Measurements from ENCODE around the gene TRPV3.

TRPV3 gene

DNA sequence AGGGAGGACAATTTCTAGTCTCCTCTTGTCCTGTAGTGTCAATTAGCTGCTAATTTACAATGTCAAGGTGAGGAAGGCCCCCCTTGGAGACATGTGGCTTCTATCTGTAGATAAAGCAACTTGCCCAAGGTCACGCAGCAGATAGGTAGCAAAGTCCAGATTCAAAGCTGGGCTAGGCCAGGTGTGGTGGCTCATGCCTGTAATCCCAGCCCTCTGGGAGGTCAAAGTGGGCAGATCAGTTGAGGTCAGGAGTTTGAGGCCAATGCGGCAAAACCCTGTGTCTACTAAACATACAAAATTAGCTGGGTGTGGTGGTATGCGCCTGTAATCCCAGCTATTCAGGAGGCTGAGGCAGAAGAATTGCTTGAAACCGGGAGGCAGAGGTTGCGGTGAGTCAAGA lies 11.1 kb downstream of the TRPV3 start:
- DNase-seq: no peak

DNA sequence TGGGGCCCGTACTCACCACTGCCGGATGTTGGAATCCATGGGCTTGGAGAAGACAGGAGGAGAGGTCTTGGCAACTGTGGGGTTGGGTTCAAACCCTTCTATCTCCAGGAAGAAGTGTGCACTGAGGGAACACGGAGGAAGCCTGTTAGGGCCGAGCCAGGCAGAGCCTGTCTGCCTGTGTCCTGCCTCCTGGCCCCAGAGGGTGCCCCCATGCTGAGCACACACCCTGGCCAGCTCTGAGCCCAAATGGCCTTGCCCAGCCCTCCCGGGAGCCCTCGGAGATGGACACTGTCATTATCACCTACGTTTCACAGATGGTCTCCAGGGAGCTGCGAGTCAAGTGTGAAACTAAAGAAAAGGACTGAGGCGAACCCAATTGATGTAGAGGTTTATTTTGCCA lies 12.5 kb downstream of the TRPV3 start:
- no peak for DNase-seq

DNA sequence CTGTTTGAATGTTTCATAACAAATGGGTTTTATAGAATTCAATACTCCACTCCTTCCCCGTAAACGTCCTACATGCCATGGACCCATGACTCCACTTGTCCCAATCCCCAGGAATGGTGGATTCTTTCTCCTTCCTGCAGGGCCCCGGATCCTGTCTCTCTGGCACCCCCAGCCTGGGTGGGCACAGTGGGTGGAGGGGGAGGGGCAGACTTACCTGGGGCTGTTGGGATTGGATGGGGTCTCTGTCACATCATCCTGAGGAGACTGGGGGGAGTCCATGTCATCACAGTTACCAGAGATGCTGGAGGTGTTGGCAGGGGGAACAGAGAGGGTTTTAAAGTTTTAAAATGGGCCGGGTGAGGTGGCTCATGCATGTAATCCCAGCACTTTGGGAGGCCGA lies 13.2 kb downstream of the TRPV3 start:
- no peak for DNase-seq

DNA sequence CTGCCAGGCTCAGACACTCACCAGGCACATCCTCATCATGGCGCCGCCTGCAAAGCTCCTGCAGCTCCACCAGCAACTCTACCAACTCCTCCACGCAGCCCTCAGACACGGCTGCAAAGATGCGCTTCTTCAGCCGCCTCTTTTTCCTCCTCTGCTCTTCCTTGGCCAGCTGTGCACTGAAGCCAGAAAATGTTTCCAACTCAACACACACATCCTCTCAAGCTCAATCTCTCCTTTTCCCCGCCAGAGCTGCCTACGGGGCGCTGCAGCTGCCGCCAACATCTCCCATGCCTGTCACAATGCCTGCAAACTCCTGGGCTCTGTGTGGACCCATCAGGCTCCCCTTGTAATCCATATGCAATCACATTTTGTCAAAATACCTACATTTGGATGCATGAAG lies 14.2 kb downstream of the TRPV3 start:
- DNase-seq: no peak

DNA sequence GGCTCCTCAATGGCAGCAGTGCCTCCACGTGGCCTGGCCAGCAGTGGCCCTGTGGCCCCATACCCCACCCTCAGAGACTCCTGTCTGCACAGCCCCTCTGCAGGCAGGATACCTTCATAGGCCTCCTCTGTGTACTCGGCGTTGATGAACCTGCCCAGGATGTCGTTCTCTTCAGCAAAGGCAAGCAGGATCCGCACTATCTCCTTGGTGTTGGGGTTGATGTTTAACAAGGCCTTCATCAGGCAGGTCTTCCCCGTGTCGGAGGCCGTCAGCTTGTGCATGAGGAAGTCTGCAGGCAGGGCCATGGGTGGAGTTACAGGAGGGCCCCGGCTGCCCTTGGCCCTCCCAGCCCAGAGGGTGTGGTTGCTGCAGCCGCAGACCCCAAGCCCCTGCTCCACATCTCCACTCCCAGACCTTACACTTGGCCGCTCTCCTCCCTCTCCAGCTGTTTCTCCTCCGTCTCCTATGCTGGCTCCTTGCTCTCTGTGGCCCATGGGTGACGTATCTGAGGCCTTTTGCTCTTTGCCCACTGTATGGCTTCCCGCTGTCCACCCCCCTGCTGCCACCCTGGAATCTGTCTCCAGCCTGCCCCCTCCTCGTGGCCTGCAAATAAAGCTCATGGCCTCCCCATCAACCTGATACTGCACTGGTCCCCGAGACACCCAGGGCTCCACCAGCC lies 15.1 kb downstream of the TRPV3 start:
- no peak for DNase-seq

DNA sequence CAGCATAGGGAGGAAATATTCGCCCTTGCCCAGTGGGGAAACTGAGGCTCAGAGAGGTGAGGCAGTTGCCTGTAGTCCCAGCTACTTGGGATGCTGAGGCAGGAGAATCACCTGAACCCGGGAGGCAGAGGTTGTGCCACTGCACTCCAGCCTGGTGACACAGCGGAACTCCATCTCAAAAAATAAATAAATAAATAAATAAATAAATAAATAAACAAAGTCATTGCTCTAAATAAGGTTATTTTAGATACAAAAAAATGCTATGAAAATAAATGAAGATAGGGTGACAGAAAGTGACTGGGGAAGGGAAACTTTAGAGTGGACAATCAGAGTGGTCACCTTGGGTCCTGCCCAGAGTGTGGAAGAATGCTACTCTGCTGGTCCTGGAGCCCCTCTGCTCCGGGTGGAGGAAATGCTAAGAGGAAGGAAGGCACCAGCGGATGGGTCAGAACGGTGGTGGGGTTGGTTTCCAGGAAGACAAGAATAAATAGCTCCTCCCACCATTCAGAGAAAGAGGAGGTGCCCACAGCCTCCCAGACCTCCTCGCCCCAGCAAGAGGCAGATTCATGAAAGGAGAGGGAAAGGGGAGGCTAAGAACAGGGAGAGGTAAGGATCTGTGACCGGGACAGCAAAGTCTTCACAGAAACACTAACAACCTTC lies 17.6 kb downstream of the TRPV3 start:
- DNase-seq: no peak

DNA sequence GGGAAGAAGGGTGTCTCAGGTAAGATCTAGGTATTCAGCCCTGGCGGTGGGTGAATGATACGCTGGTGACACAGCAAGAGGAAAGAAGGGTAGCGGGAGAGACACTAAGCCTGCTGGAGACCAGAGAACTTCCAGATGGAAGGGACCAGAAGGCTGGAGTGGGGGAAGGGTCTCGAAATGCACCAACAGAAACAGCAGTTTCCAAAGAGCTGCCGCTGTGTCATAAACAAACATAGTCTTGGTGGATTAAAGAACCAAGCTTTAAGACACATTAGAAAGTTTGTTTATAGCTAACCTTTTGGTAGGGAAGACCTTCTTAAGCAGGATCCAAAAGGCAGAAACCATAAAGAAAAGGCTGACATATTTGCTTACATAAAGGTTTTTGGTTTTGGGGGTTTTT lies 20.9 kb downstream of the TRPV3 start:
- DNase-seq: no peak

DNA sequence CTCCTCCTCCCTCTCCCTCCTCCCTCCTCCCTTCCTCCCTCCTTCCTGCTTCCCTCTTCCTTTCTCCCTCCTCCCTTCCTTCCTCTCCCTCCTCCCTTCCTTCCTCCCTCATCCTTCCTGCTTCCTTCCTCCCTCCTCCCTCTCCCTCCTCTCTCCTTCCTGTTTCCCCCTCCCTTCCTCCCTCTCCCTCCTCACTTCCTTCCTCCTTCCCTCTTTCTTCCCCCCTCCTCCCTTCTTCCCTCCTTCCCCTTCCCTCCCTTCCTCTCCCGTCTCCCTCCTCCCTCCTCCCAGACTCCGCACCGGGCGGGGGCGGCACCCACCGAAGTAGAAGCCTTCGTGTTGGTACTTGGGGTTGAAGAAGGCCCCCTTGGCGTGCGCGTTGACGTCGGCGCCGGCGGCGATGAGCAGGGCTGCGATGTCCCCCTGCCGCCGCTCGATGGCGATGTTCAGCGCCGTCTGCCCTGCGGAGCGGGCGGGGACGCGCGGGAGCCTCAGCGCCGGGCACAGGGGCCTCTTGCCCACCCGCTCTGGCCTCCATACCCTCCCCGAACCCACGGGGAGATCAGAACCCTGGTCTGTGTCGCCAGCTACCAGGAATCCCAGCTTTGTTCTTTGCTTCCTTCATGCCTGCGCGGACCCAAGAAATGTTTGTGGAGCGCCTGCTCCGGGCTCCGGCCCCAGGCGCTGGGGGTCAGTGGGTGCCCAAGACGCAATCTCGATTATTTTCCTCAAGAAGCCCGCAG lies 22.2 kb downstream of the TRPV3 start:
- DNase-seq: no peak

DNA sequence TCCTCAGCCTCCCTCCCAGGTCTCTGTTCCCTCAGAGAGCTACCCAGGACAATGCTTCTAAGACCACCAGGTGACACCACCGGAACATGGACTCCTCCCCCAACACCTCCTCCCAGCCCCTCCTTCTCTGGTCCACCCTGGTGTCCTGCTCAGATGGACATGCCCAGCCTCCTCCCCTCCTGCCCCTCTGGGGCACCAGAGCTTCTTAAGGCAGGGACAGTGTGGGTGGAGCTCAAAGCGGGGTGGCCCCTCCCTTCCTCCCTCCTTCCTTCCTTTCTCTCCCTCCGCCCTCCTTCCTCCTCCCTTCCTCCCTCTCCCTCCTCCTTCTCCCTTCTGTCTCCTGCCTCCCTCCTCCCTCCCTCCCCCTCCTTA lies 22.7 kb downstream of the TRPV3 start:
- DNase-seq: no peak

DNA sequence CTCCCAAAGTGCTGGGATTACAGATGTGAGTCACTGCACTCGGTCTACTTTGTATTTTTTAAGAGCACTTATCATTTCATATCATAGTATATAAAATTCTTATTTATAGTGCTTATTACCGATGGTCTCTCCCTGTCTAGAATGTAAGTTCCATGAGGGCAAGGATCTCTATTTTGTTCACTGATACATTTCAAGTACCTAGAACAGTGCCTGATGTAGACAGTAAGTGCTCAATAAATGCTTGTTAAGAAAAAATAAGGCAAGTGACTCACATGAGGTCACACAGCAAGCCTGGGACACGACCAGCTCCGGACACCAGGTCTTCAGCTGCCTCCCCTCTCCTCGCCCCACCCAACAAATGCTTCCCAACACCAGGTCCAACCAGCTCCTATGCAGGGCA lies 23.9 kb downstream of the TRPV3 start:
- DNase-seq: no peak

DNA sequence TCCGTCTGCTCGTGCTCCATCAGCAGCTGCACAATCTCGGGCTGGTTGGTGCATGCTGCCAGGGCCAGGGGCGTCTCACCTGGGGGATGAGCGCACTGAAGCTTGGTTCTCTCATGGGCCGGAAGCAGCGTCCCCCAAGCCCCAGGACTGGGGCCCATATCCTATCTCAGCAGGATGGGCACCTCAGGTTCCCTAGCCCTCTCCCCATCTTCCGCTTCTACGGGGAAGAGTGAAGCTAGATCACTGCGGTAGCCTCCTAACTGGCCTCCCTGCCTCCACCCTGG lies 24.8 kb downstream of the TRPV3 start:
- no peak for DNase-seq

DNA sequence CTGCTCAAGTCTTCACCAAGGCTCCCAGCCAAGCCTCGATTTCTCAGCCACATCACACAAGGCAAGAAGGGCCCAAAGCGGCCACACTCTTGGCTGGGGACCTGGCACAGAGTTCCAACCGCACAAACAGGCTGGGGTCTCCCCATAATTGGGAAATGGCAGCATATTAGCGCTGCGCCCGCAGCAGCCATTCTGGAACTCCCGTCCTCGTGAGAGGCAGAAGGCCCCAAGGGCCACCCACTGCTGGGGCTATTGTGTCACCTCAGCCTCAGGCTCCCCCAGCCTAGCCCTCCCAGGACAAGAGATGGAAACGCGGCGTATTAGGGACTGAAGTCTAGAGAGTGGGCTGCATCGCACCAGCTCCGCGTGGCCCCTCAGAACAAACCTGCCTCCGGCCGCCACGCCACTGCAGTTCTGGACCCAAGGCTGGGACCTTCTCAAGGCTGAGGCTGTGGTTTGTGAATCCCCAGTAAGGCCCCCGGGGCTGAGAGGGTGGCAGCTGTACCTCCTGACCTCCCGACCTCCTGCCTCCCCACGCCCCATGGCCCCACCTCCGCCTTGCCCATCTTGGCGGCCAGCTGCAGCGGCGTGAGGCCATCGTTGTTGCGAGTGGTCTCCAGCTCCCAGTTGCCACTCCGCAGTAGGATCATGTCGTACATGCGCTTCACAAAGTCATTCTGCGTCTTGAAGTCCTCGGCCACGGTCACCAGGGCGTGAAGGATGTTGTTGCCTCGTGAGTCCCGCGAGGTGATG lies 25.3 kb downstream of the TRPV3 start:
- DNase-seq: no peak

DNA sequence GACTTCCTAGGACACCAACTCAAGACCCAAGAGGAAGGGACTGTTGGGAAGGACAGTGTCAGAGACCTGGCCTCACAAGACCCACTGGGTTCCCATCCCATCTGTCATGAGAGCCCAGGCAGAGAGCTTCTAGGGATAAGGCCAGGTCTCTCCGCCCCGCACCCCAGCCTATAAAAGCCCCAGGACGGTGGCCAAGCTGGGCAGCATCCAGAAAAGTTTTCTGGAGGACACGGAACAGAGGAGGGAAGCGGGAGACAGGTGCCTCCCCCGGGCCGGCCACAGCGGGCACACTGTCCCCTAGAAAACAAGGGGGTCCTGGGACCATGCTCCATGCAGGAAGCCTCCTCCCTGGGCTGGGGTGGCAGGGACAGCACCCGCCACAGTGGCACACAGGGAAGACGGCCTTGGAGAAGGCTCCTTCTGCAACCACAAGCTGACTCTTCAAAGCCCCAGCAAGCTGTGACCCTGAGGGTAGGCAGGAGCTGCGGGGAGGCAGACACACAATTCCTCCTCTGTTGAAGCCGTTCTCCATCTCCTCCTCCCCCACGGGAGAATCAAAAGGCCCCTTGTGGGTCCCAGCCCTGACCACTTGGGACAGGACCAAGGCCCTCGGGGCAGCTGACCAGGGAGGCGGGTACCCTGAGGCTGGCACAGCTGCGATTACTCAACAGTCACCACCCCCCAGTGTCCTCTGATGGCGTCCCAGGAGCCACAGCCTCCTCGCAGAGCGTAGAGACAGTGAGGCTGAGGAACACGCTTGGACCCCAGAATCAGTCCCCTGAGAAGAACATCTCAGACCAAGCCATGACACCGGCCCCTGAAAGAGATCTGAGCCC lies 26.1 kb downstream of the TRPV3 start:
- DNase-seq: no peak

DNA sequence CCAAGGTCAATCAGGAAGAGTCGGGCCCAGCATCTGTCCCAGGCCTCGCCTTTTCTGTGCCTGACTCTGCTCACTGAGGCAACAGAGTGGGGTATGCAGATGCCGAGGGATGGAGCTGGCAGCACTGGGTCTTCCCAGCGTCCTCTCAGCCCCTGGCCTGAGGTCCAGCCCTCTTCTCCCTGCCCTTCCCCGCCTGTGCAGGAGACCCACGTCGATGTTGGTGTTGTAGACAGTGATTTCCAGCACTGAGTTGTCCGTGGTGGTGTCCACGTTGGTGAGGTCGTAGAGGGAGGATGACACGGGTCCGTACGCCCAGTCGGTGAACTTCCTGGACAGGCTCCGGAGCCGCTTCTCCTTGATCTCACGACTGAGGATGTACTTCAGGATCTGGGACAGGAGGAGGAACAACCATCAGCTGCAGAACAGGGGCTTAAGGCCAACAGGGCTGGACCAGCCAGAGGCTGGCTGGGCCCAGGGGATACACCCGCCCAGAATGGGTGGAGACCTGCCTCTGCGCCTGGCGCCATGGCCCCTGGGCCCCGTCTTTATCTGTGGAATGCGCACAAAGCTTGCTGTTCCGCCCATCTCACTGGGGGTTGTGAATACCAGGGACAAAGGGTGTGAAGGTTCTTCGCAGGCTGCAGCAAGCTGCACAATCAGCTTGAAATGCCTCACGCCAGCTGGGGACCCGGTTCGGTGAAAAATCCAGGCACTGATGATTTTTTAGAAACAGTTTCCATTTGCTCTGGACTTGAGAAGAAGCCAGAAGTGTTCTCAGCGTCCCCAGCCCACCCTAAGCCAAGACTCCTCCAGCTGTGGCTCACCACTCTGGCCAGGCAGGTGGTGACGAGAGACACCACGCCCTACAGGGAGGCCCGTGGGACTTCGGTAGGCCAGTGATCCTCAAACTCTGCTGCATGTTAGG lies 27.5 kb downstream of the TRPV3 start:
- no peak for DNase-seq

DNA sequence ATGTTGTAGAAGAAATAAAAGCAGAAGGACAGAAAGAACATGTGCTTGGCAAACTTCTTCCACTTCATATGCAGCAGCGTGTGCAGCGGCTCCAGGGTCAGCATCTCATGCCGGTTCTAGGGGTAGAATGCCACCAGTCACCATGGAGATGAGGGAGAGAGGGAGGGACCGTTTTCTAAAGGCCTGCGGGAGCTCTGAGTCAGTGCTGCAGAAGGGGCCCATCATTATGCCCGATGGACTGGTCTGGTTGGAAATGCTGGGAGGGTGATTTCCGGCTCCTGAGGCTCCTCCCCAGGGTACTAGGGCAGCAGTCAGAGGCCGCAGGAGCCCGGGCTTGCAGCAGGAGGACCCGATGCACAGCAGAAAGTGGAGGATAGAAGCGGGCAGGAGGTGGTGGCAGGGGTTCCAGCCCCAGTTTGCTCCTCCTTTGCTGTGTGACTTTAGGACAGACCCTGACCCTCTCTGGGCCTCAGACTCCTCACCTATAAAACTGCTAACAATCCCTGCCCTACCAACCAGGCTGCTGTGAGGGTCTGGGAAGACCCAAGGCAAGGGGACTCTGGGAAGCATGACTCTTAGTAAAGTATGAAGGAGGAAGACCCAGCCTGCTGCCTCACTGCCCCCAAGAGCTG lies 28.6 kb downstream of the TRPV3 start:
- no peak for DNase-seq

DNA sequence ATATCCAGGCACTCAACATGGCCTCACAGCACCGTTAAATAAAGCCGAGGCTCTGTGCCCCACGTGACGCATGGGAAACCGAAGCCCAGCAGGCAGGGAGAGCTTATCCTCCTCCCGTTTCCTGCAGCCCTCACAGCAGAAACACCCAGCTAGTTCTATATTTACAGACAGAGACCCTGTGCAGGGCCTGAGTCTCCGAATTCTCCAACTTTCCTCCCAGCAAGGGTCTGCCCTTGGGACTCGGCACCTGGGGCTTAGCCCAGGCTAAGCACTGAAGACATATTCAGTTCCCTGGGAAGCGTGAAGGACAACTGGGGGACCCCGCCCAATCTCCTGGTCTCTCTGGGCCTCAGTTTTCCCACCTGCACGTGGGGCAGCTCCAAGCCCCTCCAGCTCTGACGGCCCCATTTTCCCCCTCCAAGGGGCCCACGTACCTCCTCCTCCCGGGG lies 29.2 kb downstream of the TRPV3 start:
- no peak for DNase-seq

DNA sequence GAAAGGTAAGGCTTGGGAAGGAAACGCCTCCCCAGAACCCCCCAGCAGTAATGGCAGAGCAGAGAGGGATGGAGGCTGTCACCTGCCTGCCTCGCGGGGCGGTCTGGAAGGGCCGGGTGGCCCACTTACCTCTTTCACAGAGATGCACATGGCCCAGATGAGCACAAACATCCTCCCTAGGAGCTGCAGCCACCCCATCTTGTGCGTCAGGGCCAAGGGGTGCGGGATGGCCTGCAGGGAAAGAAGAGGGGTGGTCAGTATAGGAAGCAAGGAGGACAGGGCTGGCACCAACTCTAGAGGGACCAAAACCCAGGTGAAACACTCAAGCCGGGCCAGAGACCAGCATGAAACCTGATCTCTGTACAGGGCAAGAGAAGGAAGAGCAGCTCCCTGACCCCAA lies 29.7 kb downstream of the TRPV3 start:
- DNase-seq: no peak

DNA sequence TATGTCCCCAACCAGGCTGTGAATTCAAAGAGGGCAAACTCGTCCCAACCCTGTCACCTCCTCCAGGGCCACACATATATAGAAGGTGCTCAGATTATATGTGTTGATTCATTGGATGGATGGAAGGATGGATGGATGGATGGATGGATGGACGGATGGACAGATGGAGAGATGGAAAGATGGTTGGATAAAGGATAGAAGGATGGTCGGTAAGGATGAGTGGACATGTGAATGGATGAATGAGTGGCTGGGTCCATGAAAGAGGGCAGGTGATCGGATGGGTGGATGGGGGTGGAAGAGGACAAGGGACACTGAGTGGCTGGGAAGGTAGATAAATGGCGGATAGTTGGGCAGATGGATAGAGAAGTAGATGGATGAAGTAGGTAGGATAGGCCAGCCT lies 30.1 kb downstream of the TRPV3 start:
- no peak for DNase-seq

DNA sequence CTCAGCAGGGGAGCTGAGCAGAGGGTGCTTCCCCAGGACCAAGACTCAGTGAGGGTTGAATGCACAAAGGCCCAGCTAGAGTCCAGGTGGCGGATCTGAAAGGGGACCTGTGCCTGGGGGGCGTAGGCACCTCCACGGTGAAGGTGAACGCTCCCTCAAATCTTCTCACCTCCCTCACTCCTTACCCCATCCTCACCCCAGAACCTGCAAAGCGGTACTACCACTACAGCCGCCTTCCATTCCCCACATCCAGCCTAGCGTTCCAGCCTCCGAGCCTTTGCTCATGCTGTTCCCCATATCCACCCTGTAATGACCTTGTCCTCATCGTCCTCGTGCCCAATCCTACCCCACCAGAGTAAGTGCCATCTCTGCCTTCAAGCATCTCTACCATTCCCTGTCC lies 30.6 kb downstream of the TRPV3 start:
- DNase-seq: no peak

DNA sequence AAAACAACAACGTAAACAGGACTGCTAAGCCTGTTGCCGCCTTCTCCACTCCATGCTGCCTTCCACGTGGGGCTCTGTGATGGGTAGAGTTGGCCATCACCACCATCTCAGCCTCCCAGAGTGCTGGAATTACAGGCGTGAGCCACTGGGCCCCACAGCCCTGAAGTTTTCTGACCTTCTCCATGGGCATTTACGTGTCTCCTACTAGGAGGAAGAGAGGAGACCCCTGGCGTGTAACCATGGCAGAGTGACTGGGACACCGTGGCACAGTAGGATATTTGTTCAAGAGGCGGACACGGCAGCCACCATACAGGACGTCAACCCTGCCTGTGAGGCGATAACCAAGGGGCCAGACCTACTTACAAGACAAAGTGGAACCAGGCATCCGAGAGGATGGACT lies 31.1 kb downstream of the TRPV3 start:
- no peak for DNase-seq

DNA sequence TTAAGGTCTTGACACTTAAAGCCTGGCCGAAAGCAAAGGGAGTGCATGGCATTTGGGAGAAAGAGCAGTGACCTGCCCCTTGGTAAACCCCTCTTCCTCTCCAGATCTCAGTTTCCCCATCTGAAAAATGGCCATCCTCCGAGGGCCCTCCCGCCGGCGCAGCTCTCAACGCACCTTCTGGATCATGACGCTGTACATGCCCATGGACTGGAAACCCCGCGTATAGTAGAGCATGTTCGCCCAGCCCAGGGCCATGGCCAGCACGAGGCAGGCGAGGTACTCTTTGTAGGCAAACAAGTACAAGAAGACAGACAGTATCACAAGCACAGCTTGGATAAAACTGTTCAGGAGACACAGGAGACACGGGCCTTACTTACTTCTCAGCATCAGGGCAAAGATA lies 33.6 kb downstream of the TRPV3 start:
- no peak for DNase-seq
